GM12875 (cell line): Measurements from ENCODE around the gene TUBB2A.
A peak's percentile ranks its signal among the peaks of the same experiment; 100 is the strongest.
"Not testable (repeated sequence)": the region's sequence is repeated elsewhere in the genome, so short reads cannot be mapped to it uniquely, and the experiment has no call there.

ENCODE experiments used
- H3K4me3 ChIP-seq: one replicate; pipeline ENCODE4 v1.5.1; 2011; ENCODE audit warnings: low read depth, low read length, control low read depth
- TF ChIP-seq, protein P1 (sequence below): IDR thresholded peaks from 2 replicates; pipeline ENCODE4 v1.5.1; 2011; ENCODE audit warnings: low read depth, mild to moderate bottlenecking, control low read depth, inconsistent platforms, low read length, moderate library complexity, borderline replicate concordance; ENCODE audit not compliant: insufficient read depth

TUBB2A gene

DNA sequence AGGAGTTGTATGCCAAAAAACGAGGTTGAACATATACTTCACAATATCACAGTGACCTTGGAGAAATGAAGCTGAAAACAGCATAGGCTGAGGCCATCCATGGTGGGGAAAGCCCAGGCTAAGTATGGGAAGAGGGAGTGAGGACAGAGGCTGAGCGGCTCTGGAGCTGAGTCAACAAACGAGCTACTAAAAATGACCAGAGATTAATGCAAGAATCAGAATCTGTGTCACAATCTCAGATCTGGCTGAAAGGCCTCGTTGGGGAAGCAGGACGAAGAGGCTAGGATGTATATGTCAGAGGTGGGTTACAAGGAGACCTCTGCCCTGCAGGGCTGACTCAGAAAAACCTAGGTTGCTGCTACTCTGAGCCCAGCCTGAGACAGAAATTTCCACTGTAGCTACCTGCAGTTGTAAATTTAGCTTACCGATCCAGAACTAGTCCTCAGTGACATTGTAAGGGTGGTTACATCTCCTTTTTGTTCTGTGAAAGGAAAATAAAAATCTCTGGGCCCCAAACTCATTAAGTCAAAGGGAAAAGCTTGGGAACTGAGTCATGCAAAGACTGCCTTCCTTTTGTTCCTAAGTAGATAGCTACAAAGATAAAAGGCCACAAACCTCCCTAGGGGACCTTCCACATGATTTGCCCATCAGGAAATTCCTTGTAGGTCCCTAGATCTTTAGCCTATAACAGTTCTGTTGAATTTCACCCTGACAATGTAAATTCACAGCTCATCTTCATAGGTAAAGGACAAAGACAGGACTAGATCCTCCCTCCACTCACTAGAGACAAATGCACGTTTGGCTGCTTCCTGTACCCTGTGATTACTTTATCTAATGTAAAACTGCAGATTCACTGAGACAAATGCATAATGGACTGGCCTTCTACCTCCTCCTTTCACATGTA is 8.5 kb upstream of the TUBB2A start:
- TF ChIP-seq, protein P1, sequence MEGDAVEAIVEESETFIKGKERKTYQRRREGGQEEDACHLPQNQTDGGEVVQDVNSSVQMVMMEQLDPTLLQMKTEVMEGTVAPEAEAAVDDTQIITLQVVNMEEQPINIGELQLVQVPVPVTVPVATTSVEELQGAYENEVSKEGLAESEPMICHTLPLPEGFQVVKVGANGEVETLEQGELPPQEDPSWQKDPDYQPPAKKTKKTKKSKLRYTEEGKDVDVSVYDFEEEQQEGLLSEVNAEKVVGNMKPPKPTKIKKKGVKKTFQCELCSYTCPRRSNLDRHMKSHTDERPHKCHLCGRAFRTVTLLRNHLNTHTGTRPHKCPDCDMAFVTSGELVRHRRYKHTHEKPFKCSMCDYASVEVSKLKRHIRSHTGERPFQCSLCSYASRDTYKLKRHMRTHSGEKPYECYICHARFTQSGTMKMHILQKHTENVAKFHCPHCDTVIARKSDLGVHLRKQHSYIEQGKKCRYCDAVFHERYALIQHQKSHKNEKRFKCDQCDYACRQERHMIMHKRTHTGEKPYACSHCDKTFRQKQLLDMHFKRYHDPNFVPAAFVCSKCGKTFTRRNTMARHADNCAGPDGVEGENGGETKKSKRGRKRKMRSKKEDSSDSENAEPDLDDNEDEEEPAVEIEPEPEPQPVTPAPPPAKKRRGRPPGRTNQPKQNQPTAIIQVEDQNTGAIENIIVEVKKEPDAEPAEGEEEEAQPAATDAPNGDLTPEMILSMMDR = no peak

DNA sequence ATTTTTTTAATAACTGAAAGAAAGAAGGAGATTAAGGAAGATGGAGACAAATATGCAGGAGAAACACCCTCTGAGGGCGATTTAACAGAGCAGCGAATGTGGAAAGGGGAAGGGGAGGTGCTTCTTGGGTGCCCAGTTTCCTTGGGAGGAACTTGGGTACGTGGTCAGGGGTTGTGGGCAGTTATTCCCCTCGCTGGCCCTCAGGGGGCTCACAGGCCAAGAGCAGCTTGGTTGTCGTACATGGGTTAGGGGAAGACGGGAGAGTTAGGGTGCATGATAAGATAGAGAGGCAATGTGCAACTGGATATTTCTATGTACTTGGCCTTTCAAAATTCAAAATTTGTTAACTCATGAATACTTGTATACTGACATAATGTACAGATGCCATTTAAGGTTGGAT is 7.0 kb upstream of the TUBB2A start:
- H3K4me3 ChIP-seq = no peak overlapping the region
- TF ChIP-seq, protein P1 = no peak

More for the DNA sequence above, 8.5 kb upstream of the TUBB2A start:
- H3K4me3 ChIP-seq = no peak overlapping the region

DNA sequence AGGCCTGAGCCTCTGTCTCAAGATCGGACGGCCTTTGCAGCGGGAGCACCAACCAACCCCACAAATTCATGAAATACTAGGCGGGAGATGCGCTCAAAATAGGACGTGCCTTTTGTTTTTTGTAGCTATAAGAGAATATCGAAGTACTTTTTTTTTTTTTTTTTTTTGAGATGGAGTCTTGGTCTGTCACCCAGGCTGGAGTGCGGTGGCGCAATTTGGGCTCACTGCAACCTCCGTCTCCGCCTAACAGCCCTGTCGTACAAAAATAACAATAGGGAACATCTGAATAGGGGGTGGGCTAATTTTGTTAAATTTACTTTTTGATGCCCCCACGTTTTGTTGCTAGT is 5.9 kb upstream of the TUBB2A start:
- TF ChIP-seq, protein P1 = no peak
- H3K4me3 ChIP-seq = peak overlapping the region; percentile 38

DNA sequence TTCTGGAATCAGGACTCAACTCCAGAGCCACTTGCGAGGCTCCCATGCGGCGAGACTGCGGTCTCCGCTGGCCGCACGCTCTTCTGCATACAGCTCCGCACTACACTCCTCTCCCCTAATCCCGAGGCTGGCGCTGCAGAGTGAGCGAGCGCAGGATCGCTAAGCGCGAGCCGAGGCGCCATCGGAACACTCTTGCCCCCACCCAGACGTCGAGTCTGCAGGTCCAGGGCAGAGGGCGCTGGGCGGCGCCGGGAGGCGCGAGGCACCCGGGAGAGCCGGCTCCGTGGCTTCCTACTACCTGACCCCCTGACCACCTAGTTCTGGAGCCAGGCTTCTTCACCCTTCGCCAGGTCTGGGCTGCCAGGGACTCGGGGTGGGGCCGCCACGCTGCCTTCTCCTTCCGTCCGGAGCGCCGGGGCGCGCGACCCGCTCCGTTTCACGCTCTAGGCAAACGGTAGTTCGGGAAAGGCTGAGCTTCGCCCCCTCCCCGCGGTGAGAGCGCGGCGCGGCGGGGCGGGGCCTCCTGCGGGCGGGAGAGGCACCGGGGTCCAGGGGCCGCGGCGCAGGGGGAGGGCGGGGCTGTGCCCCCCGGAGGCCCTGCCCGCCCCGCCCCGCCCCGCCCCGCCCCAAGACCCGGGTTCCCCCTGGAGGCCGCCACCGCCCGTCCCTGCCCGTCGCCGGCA is 5.4 kb upstream of the TUBB2A start:
- TF ChIP-seq, protein P1 = 0 out of 2 replicates have a peak, but pooled peaks have one; percentile 4
- peak overlapping the region; percentile 55 for H3K4me3 ChIP-seq

DNA sequence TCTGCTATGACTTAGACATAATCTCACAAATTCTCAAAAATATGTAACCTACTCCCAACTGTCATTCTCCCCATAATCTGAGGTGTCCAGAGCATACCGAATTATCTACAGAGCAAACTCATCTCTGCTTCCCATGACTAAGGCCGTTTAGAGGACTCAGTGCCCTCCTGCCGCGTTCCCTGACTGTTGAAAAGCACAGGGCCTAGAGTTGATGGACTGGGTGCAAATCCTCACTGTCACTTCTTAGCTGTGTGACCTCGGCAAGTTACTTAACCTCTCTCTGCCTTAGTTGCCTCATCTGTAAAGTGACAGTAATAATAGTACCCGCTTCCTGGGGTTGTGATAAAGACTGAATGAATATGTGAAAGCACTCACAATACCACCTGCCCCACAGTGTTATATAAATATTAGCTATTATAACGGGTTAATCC is 4.7 kb upstream of the TUBB2A start:
- H3K4me3 ChIP-seq = no peak overlapping the region
- TF ChIP-seq, protein P1 = no peak

DNA sequence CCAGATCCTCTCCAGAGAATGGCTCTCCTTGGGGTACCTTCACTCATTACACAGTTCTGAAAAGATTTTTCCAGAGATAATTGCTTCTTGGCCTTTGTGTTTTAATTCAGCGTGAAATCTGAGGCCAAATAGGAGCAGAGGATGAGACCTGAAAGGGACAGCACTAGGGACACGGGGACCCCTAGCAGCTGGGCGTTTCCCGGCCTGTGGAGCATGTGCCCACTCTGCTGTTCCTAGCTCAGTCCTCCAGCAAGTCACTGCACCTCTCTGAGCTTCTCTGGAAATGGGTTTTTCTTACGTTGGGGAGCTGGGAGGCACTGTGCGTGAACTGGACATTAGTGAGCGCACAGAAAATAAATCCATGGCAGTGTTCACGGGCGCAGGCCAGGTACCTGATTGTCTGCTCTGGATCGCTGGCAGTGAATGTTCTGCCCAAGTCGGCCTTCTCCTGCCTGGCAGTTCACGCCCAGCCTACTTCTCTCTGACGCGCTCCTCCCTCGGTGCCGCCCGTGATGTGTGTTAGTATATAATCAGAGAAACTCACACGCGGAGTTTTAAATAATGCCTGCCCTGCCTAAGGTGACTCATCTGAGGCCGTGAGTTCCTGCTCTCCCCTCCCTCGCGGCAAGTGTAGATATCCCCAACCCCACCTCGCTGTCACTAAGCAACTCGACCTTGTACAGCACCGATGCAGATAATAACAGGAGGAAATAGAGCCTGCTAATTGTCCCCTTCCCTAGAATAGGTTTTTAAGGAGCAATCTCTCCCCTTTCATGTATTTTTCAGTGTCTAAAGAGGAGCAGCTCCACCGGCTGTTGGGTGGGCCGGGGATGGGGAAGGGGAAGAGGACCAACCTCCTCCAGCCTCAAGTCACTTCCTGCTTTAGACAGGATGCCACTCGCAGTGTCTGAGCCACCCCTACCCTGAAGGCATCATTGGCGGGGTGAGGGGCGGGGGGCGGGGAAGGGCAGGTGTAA is 2.7 kb upstream of the TUBB2A start:
- H3K4me3 ChIP-seq = no peak overlapping the region
- TF ChIP-seq, protein P1 = no peak

DNA sequence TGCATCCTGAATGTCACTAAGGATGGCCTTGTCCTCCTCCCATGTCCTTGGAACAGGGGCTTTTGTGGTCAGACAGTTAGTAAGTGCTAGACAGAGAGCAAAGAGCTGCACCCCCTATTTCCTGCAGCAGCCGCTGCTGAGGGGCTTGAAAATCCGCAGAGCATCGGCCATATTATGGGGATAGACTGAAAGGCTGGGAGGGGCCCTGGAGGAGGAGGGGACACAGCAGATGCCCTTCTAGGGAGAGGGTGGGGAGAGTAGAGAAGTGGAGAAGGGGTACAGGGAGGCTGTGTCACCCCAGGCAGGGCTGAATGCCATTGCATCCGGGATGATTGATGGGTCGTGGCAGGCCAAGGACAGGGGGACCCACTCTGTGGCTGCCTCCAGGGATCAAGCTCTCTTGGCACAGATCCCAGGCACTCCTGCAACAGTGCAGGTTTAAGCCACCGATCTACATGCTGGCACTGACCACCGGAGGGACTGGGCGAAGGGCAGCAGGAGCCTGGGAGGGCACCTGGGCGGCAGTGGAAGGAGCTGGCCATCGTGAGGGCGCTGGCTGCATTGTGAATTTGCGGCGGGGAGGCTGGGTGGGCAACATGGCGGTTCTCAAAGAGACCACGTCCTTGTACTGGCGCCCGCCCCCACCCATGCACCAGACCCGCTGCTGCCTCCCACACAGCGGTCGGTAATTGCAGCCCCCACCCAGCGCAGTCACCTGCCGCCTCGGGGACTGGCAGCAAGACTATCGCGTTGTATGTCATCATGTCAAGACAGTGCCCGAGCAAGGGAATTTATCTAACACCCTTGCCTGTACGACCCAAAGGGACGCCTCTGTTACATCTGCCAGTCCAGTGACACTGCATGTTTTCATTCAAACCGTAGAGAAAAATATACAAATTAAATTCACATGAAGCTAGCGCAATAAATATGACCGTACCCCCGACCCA is 887 bp downstream of the TUBB2A start:
- peak overlapping the region; percentile 52 for H3K4me3 ChIP-seq

DNA sequence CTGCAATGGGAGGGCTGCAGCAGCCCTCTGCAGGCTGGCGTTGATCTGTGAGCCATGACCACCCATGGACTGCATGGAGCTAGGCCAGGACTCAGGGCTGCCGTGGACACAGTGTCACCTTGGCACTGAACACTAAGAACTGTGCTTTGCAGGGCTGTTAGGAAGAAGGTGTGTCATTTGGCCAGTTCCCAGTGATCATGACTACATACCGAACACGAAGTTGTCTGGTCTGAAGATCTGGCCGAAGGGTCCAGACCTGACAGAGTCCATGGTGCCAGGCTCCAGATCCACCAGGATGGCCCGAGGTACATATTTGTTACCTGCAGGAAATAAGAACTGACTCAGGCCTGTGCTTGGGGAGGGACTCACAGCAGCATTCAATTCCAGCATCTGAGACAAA is 1.9 kb downstream of the TUBB2A start:
- H3K4me3 ChIP-seq = not testable (repeated sequence)
